Measurements from ENCODE around the gene DTX3L.

The DTX3L gene

DNA sequence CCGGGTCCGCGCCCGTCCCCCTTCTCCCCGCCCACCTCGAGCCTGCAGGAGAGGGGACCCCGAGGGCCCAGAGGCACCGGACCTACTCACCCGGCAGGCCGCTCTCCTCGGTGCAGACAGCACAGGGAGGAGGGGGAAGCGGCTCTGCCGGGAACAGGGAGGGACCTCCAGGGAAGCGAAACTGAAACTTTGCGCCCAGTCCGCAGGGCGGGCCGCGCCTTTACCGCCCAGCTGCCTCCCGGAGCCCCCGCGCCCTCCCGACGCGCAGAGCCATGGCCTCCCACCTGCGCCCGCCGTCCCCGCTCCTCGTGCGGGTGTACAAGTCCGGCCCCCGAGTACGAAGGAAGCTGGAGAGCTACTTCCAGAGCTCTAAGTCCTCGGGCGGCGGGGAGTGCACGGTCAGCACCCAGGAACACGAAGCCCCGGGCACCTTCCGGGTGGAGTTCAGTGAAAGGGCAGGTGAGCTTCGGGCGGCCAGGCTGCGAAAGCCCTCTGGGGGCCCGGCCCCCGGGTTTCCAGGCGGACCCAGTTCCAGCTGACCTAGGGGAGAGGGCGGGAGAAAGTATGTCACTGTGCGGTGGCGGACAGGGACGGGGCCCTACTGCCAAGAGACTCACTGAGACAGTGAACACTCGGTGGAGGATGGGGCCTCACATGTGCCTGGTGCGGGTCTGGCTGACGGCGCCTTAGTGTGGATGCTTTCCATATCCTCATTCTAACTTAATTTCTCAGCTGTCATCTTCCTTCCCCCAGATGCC, at the start of gene DTX3L, which contains the start of gene PARP9:
Gene DTX3L, plus strand, starts transcription at position 184 of the 758 bp plus-strand sequence. Its CDS starts 89 bp downstream, at position 273.
Gene PARP9, minus strand, starts transcription at position 146 of the 758 bp plus-strand sequence. CDS start 4,680 bp downstream, outside the sequence.
- peak; percentile 63 to 75 (median 70) for DNase-seq (ENCODE audit: low read depth in 2 of 3, low spot score in 1 of 3)

DNA sequence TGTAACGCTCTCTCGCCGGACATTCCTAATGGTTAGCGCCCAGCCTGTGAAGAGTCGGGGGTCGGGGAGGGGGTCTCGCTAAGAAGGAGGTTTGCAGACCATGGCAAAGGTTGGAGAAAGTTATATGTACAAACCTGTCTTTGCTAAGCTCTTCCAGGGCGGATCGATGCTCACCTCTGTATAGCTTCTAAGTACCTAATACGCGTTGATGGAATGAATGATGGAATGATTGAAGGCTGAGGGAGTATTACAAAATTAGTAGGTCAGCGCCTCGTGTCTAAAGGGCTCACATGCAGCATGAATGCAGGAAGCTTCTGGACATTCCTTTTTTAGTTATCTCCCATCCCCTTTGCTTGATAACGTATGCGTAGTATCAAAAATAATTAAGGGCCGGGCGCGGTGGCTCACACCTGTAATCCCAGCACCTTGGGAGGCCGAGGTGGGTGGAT, 49.1 kb upstream of the DTX3L start:
- DNase-seq (ENCODE audit: low read depth in 2 of 3, low spot score in 1 of 3): no peak

DNA sequence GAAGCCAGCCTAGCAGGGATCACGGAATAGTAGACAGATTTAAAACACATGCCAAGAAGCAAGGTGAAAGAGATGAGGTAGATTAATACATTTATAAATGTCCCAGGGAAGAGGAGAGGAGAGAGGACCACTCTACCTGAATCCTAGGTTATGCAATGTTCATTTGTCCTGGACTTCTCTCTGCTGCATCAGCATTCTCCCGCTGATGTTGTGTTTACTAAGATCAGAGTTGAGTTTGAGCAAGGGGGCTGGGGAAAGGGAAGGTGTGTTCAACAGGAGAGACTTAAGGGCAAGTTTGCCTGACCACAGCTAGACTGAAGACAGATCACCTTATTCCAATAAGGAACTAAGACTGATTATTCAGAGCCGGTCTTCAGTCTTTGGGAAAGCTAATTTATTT, 48.3 kb upstream of the DTX3L start:
- no peak for DNase-seq (ENCODE audit: low read depth in 2 of 3, low spot score in 1 of 3)

DNA sequence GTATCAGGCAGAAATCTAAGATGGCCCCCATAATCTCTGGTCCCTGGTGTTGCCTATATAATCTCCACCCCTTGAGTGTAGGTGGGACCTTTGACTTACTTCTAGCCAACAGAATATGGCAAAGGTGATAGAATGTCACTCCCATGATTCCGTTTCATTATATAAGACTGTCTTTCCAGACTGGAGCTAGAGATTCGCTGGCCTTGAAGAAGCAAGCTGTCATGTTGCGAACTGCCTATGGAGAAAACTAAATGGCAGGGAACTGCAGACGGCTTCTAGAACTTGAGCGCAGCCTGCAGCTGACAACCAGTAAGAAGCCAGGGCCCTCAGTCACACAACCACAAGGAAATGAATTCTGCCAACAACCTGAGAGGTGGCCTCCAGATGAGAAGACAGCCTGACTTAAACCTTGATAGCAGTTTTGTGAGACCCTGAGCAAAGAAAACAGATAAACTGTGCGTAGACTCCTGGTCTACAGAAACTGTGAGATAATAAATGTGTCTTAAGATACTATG, 47.2 kb upstream of the DTX3L start:
- no peak for DNase-seq (ENCODE audit: low read depth in 2 of 3, low spot score in 1 of 3)

DNA sequence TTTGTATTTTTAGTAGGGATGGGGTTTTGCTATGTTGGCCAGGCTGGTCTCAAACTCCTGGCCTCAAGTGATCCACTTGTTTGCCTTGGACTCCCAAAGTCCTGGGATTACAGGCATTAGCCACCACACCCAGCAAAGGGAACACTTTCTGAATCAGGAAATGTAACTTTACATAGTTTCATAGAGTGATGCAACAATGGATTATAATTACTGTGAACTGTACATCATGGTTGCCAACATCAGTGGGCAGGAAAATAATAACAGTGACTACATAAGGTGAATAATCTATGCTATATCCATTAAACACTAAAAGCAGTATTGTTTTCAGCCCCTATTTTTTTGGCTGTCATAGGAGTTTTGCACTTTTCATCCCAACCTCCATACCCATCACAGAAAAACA, 44.4 kb upstream of the DTX3L start:
- DNase-seq (ENCODE audit: low read depth in 2 of 3, low spot score in 1 of 3): no peak

DNA sequence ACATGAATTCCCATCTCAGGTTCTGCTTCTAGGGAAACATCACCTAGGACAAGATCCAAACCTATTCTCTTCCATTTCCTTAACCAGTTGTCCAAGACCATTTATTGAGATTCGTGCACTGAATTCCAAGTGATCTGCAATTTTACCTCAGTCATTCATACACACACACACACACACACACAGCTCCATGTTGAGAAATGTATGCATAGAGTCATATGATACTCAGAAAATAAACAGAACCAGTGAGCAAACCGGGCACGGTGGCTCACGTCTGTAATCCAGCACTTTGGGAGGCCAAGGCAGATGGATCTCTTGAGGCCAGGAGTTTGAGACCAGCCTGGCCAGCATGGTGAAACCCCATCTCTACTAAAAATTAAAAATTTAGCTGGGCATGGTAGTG, 43.3 kb upstream of the DTX3L start:
- no peak for DNase-seq (ENCODE audit: low read depth in 2 of 3, low spot score in 1 of 3)

DNA sequence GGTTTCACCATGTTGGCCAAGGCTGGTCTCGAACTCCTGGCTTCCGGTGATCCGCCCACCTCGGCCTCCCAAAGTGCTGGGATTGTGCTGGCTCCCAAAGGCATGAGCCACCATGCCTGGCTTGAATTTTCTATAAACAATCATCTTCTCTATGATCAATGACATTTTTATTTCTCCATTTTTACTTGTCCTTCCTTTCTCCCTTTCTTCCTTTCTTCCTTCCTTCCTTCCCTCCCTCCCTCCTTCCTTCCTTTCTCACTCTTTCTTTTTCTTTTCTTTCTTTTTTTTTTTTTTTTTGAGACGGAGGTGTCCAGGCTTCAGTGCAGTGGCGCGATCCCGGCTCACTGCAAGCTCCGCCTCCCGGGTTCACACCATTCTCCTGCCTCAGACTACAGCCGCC, 40.8 kb upstream of the DTX3L start:
- DNase-seq (ENCODE audit: low read depth in 2 of 3, low spot score in 1 of 3): no peak

DNA sequence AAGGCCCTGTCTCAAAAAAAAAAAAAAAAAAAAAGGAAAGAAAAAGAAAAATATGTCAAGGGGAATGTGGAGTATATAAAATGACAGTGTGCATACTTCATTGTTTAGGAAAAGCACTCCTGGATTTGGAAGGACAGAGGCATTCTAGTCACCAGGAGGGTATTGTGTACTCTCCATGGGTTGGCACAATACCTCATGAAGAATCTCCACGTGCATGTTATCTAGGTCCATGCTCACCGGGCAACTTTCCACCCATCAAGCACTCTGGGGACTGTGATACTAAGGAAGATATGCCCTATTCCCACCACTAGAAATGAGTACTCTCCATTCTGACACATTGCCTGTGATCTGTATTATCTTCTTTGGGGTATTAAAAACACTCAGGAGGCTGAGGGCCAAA, 34.0 kb upstream of the DTX3L start:
- DNase-seq (ENCODE audit: low read depth in 2 of 3, low spot score in 1 of 3): no peak

DNA sequence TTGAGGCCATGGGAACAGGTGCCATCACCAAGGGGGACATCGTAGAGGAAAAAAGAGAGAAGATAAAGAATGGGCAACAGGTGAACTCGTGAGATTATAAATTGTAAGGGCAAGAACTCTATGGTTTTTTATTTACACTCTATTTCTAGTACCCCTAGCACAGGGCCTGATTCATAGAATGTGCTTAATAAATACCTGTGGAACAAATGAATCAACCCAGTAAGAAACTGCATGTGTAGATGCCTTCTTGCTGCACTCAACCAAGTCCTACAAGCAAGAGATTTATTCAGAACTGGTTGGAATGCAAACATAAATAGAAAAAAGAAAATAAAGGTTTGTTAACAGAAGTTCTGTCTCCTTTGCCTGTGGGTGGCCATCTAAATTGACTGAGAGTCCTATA, 30.7 kb upstream of the DTX3L start:
- no peak for DNase-seq (ENCODE audit: low read depth in 2 of 3, low spot score in 1 of 3)

DNA sequence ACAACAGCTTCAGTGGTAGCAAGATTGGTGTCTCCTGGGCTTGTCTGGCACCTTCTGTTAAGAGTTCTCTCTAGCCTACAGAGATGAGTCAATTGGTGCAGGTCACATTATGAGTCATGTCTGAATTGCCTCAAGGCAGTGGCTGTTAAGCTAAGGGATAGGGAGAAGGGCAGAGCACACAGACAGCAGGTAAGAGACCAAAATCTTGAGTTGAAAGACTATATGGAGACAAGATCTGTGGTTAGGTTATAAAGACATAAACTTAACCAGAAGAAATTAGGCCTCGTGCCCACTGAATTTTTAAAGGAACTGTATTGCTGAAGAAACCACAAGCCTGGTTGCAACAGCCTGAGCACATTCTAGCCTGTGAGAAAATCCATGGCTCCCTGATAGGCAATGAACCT, 30.2 kb upstream of the DTX3L start:
- DNase-seq (ENCODE audit: low read depth in 2 of 3, low spot score in 1 of 3): peak; percentile 21 to 51 (median 29)

DNA sequence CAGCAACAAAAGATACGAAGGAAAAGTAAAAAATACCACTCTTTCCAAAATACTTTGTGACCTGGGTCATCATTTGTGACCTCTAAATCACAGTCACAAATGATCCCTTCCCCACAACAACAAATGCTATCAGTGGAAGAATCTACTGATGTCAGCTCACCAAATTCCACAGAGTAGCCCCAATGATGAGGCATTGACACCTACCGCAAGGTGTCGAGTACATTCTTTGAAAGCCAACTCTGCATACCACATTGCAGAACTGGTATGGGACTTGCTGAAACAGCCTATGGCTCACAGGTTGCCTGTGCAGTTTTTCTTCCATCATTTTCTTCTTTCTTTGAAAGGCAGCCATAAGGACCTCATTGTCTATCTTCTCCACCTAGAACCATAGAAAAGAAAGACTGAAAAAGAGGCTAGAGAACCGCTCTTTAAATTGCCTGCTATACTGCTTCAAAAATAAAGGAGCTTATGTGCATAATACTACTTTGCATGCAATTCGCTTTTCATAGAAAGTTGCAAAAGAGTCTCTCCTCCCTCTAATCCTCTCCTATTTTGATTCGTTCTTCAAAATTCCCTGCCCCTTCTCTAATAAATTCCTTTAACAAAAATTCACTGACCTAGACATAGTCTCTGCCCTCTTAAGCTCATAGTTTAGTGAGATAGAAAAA, 28.0 kb upstream of the DTX3L start:
- DNase-seq (ENCODE audit: low read depth in 2 of 3, low spot score in 1 of 3): no peak

DNA sequence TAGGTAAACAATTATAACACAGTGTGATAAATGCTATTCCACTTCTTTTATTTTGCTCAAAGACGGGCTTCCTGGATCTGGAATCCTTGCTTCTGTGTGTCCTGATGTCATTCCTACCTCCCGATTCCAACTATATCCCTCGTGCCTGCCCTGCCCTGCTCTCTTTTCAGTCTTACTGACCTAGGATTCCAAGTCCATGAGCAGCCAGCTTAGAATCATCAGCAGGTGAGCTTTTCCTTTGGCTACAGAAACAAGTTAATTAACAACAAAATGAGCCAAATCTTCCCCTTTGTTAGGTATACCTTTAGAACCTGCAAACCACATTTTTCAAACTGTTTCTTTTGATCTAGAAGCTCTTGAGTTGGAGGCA, 27.5 kb upstream of the DTX3L start:
- no peak for DNase-seq (ENCODE audit: low read depth in 2 of 3, low spot score in 1 of 3)

DNA sequence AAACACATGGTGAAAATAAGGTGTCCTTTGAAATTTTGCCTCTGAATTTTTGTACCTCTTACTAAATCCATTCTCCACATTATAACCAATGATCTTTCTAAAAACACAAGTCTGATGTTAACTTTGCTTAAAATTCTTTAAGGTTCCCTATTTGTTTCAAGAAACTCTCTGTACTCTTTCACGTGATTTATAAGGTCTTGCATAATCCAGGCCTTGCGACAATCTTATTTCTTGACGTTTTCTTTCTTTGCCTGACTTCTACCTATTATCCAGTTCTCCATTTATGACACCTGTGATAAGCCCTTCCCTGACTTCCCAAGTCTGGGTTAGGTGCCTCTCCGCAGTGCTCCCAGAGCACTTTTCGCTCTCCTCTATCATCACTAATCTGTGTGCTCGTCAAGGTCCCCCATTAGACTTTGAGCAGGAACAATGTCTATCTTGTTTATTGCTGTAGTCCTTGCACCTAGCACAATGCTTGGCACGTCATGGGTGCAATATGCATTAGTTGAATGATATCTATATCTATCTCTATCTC, 25.1 kb upstream of the DTX3L start:
- no peak for DNase-seq (ENCODE audit: low read depth in 2 of 3, low spot score in 1 of 3)

DNA sequence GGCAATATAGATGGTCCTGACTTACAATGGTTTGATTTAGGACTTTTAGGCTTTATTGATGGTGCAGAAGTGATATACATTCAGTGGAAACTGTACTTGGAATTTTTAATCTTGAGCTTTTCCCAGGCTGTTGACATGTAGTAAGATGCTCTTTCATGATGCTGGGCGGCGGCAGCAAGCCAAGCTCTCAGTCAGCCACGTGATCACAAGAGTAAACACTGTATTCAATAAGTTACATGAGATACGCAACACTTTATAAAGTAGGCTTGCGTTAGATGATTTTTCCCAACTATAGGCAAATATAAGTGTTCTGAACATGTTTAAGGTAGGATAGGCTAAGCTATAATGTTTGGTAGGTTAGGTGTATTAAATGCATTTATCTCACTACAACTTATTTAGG, 18.0 kb upstream of the DTX3L start:
- no peak for DNase-seq (ENCODE audit: low read depth in 2 of 3, low spot score in 1 of 3)

DNA sequence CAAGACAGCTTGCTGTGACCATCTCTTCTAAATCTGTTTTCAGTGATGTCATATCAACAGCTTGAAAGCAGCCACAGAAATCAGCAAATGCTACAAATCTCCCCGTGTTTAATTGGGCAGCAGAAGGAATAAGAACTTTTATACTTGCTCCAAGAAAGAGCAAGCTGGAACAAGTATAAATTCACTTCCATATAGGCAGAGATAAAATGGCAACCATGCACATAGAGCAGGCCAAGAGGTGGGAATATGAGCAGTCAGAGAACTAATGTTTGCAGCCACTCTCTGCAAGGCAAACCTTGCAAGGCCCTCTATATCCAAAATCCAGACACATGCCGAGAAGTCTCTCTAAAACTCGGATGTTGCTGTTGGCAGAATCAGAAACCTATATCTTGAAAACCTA, 16.1 kb upstream of the DTX3L start:
- no peak for DNase-seq (ENCODE audit: low read depth in 2 of 3, low spot score in 1 of 3)

DNA sequence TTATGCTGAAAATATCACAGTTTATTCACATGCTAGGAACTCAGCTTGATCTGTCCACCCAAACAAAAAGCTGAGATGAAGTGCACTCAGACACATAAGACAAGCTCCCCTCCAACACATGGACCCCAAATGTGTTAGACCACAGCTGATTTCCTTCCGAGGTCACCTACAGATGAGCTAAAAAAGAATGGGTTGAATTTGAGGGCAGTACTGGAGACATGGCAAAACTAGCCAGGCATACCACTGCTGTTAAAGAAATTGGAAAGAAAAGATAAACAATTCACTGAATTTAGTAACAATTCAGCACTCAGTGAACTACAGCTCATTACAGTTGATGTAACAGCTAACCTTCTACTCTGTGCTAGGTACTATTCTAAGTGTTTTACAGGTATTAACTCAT, 15.5 kb upstream of the DTX3L start:
- DNase-seq (ENCODE audit: low read depth in 2 of 3, low spot score in 1 of 3): no peak

DNA sequence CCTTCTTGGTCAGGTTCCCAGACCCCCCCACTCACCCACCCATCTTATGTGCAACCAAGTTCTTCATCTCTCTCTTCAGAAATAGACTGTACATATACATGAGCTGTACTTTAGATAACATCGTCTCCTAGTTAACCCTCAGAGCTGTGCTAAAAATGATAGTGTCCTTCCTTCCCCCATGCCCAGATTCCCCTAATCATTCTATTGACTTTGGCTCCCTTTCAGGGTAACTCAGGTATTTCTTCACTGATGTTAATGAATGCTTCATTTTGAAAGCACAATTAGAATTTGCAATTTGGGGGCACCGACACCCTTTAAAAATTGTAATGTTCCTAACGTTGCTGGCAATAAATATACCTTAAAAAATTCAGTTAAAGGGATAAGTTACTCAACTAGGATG, 11.0 kb upstream of the DTX3L start:
- DNase-seq (ENCODE audit: low read depth in 2 of 3, low spot score in 1 of 3): no peak

DNA sequence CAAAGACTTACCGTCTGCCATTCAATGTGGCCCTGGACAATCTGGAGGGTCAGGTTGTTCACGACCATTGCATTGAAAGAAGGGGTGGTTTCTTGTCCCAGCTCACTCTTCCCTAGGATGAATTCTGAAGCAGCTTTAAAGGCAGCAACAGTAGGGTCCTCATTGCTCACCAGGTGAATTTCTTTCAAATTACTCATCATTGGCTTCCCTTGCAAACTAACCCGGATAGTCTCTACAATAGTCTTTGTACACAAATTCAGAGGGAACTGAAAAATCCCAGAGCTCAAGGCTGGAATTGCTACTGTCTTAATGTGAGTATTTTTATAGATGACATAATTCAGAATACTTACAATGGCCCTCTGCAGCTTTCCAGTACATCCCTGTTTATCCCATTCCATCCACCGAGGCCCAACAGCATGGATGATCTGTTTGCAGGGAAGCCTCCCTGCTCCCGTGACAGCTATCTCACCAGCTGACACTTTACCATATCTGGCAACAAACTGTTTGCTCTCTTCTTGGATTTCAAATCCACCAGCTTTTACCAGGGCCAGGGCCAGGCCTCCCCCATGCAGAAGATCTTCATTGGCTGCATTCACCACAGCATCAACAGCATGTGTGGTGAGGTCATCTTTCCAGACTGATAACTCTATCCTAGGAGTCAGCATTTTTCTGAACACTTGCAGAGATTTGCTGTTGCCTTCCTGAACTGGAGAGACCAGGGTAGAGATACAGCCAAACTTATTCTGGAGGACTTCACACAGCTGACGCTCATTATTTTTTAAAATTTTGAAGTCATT, 8.7 kb upstream of the DTX3L start:
- no peak for DNase-seq (ENCODE audit: low read depth in 2 of 3, low spot score in 1 of 3)

DNA sequence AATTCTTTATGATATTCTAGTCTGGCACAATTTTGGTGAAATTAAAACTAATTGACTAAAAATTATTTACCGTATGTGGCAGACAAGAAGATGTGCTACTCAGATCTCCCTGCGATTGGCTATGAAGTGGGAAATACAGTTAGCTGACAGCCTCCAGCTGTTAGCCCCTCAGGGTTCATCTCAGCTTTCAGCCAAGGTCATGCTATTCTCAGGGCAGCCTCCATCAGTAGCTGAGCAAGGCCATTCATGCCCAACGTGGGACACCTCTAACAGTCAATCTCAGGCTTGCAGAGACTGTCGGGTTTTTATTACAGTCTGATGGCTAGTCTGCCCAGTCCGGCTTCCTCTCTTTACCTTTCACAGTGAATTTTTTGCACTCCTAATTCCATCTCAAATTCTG, 6.8 kb upstream of the DTX3L start:
- DNase-seq (ENCODE audit: low read depth in 2 of 3, low spot score in 1 of 3): no peak

DNA sequence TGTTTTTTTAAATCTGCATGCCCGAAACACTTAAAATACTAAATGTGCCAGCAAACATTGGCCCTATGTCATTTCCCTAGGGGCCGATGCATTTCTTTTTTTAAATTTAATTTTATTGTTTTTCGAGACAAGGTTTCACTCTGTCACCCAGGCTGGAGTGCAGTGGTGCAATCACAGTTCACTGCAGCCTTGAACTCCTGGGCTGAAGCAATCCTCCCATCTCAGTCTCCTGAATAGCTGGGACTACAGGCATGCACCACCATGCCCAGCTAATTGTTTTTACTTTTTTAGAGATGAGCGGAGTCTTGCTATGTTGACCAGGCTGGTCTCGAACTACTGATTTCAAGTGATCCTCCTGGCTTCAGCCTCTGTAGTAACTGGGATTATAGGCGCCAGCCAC, 5.5 kb upstream of the DTX3L start:
- DNase-seq (ENCODE audit: low read depth in 2 of 3, low spot score in 1 of 3): no peak

DNA sequence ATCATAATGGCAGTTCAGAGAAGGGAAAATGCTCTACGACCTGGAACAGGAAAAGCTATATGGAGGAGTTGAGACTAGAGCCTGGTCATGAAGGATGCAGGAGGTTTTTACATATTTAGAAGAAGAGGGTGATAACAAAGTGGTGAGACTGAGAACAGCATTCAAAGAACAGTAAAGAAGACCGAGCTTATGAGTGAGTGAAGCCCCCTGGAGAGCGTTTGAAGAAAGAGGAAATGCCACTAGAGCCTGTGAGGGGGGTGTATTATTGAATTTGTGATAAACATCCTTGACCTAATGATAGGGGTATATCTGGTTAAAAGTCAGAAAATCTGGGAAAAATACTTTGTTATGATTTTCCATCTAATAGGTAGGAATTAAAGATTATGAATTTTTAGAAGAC, 4.2 kb upstream of the DTX3L start:
- no peak for DNase-seq (ENCODE audit: low read depth in 2 of 3, low spot score in 1 of 3)
